ENCODE measurements around the gene TRAPPC2. TPM values are rescaled to one million over a fixed set of nuclear protein-coding genes. Genes with fewer than 3 reads are reported as not detected.

The TRAPPC2 gene
- total and polyA plus RNA-seq, 2 of the 4 experiments (the other 2 are of a cell fraction): 11.3 to 13.8 TPM

DNA sequence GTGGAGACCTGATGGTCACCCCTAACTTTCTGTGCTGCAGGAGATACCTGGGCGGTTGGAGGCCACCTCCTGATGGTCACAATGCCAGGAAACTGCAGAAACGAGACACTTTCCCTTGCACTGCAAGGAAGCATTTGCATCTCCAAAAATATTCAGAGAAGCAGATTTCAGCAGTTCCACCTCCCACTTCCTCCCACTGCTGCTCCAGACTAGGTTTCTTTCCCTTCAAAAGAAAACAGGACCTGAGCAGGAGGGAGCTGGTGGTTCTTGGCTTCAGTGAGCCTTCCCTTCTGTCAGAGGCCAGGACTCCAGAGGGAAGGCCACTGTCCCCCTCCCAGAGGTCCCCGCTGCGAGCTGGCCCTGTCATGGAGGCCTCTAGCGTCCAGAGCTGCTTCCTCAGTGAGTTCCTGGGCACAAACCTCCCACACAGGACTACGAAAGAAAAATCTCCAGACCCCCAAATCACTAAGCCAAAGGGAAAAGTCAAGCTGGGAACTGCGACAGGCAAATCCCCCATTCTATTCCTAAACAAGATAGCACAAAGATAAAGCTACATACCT lies 46.5 kb upstream of the TRAPPC2 start (continued):
- TF ChIP-seq SMC3 (IDR thresholded peaks at IDR 0.05; ENCODE audit: low read depth, low read length): no peak
- TF ChIP-seq, protein P1, sequence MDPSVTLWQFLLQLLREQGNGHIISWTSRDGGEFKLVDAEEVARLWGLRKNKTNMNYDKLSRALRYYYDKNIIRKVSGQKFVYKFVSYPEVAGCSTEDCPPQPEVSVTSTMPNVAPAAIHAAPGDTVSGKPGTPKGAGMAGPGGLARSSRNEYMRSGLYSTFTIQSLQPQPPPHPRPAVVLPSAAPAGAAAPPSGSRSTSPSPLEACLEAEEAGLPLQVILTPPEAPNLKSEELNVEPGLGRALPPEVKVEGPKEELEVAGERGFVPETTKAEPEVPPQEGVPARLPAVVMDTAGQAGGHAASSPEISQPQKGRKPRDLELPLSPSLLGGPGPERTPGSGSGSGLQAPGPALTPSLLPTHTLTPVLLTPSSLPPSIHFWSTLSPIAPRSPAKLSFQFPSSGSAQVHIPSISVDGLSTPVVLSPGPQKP (IDR thresholded peaks at IDR 0.05; ENCODE audit: borderline replicate concordance, low read depth, low read length): no peak
- TF ChIP-seq MAFK (IDR thresholded peaks at IDR 0.05; ENCODE audit: low read depth, low read length): no peak
- TF ChIP-seq MXI1 (IDR thresholded peaks at IDR 0.05; ENCODE audit: borderline replicate concordance, low read depth, low read length): no peak
- TF ChIP-seq FOS (IDR thresholded peaks at IDR 0.05; ENCODE audit: low read depth, low read length): no peak
- no peak for TF ChIP-seq CHD1 (IDR thresholded peaks at IDR 0.05; ENCODE audit: low read depth, low read length)
